Immature natural killer cell (primary cell): ENCODE measurements around the gene AHCYL1. TPM values are rescaled to one million over a fixed set of nuclear protein-coding genes. Genes with fewer than 3 reads are reported as not detected.
A peak's percentile ranks its signal among the peaks of the same experiment; 100 is the strongest.

ENCODE experiments used
- DNase-seq, 3 donors: peaks; one replicate each; pipeline ENCODE4 v3.0.0; 2022; ENCODE audit warnings: mixed read lengths in 1 of 3
- H3K27ac Mint-ChIP-seq, 6 donors: one replicate each; pipeline ENCODE4 v1.8.0; 2020; ENCODE audit warnings: mixed read lengths in 6 of 6, mild to moderate bottlenecking in 5 of 6, inconsistent platforms in 4 of 6, moderate library complexity in 3 of 6
- H3K27me3 Mint-ChIP-seq, 3 donors: one replicate each; pipeline ENCODE4 v1.8.0; 2020 to 2021; ENCODE audit warnings: low read depth in 3 of 3, mild to moderate bottlenecking in 3 of 3, mixed read lengths in 3 of 3, moderate library complexity in 3 of 3, inconsistent platforms in 1 of 3
- H3K36me3 Mint-ChIP-seq, 3 donors: one replicate each; pipeline ENCODE4 v1.8.0; 2020; ENCODE audit warnings: mixed read lengths in 3 of 3, inconsistent platforms in 2 of 3, mild to moderate bottlenecking in 2 of 3
- H3K4me1 Mint-ChIP-seq, 2 donors: one replicate each; pipeline ENCODE4 v1.8.0; 2020; ENCODE audit warnings: inconsistent platforms in 2 of 2, mild to moderate bottlenecking in 2 of 2, mixed read lengths in 2 of 2, moderate library complexity in 1 of 2
- H3K4me3 Mint-ChIP-seq, 5 donors: one replicate each; pipeline ENCODE4 v1.8.0; 2020; ENCODE audit warnings: mild to moderate bottlenecking in 5 of 5, mixed read lengths in 5 of 5, inconsistent platforms in 3 of 5, moderate library complexity in 3 of 5
- H3K9me3 Mint-ChIP-seq, 6 donors: one replicate each; pipeline ENCODE4 v1.8.0; 2020; ENCODE audit warnings: mild to moderate bottlenecking in 6 of 6, mixed read lengths in 6 of 6, inconsistent platforms in 4 of 6, moderate library complexity in 3 of 6
- polyA plus RNA-seq, 3 donors: library from polyadenylated mRNA; unstranded; fragments of 300-500 nt; fragmentation: Illumina TruSeq; gene quantifications; one replicate each; pipeline ENCODE4 v1.2.3, GENCODE V29; 2021

Gene AHCYL1
- polyA plus RNA-seq, 3 donors from 2014 or later = 30.2 to 75.4 (median 46.4) TPM

DNA sequence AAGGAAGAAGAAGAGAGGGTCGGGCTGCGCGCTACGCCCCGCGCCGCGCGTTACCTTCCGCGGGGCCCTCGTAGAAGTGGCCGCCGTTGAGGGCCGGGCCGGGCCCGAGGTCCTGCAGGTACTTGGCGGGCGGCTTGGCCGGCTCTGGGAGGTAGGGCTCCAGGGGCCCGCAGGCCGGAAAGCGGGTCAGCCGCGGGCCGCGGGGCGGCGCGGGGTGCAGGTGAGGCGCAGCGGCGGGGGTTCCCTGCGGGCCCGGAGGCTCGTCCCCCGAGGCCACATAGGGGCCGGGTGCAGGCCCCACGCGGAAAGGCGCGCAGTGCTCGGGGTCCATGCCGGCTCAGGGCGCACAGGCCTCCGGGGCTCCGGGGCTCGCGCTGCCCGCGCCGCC, 85.7 kb downstream of the AHCYL1 start:
- H3K27ac Mint-ChIP-seq = no peak overlapping the region
- no peak overlapping the region for H3K4me3 Mint-ChIP-seq
- DNase-seq = no peak
- H3K4me1 Mint-ChIP-seq = peaks cover 6 to 8% of the 10 kb centered on the region in 2 donors
- no peaks in the 10 kb centered on the region for H3K9me3 Mint-ChIP-seq
- peaks cover 6 to 25% (median 20%) of the 10 kb centered on the region in 3 donors for H3K27me3 Mint-ChIP-seq
- H3K36me3 Mint-ChIP-seq = peaks cover 0 to 3% (median 0%) of the 10 kb centered on the region in 3 donors

DNA sequence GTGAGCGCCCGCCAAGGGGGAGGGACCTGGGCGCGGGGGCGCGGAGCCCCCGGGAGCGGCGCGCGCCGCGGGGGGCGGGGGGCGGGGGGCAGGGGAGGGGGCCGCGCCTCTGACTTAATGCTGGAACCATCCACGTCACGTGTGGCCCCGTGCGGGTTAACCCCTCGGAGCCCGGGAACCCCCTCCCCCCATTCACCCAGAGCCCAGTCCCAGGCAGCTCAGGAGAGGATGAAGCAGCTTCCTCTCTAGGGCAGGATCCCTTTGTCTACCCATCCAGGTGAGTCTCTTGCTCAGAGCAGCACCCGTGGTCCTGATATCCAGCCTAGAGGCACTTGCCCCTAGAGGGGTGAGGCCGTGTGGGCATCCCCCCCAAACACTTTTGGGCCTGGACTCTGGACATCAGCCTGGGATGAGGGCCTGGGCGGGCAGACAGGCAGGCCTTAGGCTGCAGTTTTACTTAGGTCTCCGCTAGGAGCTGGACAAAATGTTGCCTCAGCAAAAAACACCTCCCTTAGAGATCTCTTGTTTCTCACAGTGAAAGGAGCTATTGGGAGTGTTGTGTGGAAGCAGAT, 86.2 kb downstream of the AHCYL1 start, which contains the start of gene ALX3:
ALX3 (minus strand) TSS at position 2 of the 572 bp plus-strand sequence. CDS start 60 bp downstream, outside the sequence.
- Mint-ChIP-seq H3K9me3 (no peaks in the 10 kb centered on the region), H3K4me3 (peak within 1 kb of the TSS in 1 of 5 donors; percentile 20), H3K36me3 (peaks cover 0 to 3% (median 0%) of the 10 kb centered on the region in 3 donors), H3K27me3 (peaks cover 6 to 25% (median 20%) of the 10 kb centered on the region in 3 donors), H3K27ac (no peak within 1 kb of the TSS), H3K4me1 (peaks cover 6 to 8% of the 10 kb centered on the region in 2 donors)
- no peak for DNase-seq

Other genes starting within 250 kb of the AHCYL1 start
- gene GSTM3, start 243.7 kb upstream of the AHCYL1 start, polyA plus RNA-seq = 1 to 10 TPM; 1.1 to 7.1 (median 5.9) TPM
- gene EPS8L3, start 220.8 kb upstream of the AHCYL1 start, polyA plus RNA-seq = under 1 TPM in 2 of 3 donors, not detected in 1; 0.09 to 0.13 TPM
- under 1 TPM; 0.55 to 0.97 (median 0.65) TPM for gene CSF1, start 73.9 kb upstream of the AHCYL1 start, polyA plus RNA-seq
- 10 to 100 TPM; 17.7 to 30.4 (median 19.6) TPM for gene STRIP1, start 49.9 kb downstream of the AHCYL1 start, polyA plus RNA-seq
- not detected for gene ALX3, start 85.9 kb downstream of the AHCYL1 start, polyA plus RNA-seq
- not detected for gene UBL4B, start 127.7 kb downstream of the AHCYL1 start, polyA plus RNA-seq
- gene SLC6A17, start 165.7 kb downstream of the AHCYL1 start, polyA plus RNA-seq = not detected
- gene KCNC4, start 225.5 kb downstream of the AHCYL1 start, polyA plus RNA-seq = under 1 TPM; 0.18 to 0.48 (median 0.47) TPM